Vagina (tissue), 2 donors: Measurements from ENCODE around the gene CDH6. TPM values are rescaled to one million over a fixed set of nuclear protein-coding genes. Genes with fewer than 3 reads are reported as not detected.
A peak's percentile ranks its signal among the peaks of the same experiment; 100 is the strongest.

Experiments used
- DNase-seq, 2 donors: peaks; one replicate each; pipeline ENCODE4 v3.0.0-alpha.2; 2017; ENCODE audit errors: extremely low spot score in 2 of 2
- H3K27ac ChIP-seq: fragments of 200-600 bp; sonication (generic); one replicate; pipeline ENCODE4 v1.5.1; 2019
- H3K27me3 ChIP-seq: fragments of 200-600 bp; sonication (generic); one replicate; pipeline ENCODE4 v1.5.1; 2019
- H3K36me3 ChIP-seq, 2 donors: fragments of 200-600 bp; sonication (generic); one replicate each; pipeline ENCODE4 v1.5.1; 2017 to 2019
- H3K4me1 ChIP-seq: fragments of 200-600 bp; sonication (generic); one replicate; pipeline ENCODE4 v1.5.1; 2019
- H3K4me3 ChIP-seq, 2 donors: fragments of 200-600 bp; sonication (generic); 1 replicate in 1 of 2; 2 replicates in 1 of 2; pipeline ENCODE4 v1.5.1; 2016 to 2019
- H3K9me3 ChIP-seq: fragments of 200-600 bp; sonication (generic); one replicate; pipeline ENCODE4 v1.5.1; 2019
- POLR2A ChIP-seq, 2 donors: fragments of 450-650 bp; IDR thresholded peaks; one replicate each; pipeline ENCODE4 v1.6.1; 2017; ENCODE audit warnings: antibody characterized with exemption in 2 of 2, mild to moderate bottlenecking in 2 of 2, moderate library complexity in 2 of 2
- POLR2AphosphoS5 ChIP-seq, 2 donors: sonication (generic); formaldehyde crosslinking; IDR thresholded peaks; one replicate each; pipeline ENCODE4 v1.9.0; 2017; ENCODE audit warnings: antibody characterized with exemption in 2 of 2, mild to moderate bottlenecking in 2 of 2, low read depth in 1 of 2; ENCODE audit not compliant: insufficient read depth in 1 of 2
- intact Hi-C: fragments of 100-400 bp; cut with DNase I; formaldehyde crosslinking; loops from one replicate; pipeline ENCODE4 v1.15.1; 2023
- total RNA-seq: library from RNA; depleted of rRNA; stranded (reverse); fragments of >200 nt; gene quantifications from one replicate; pipeline ENCODE4 v1.2.3, GENCODE V29; 2016
- TF ChIP-seq, protein P1 (sequence below), 3 experiments: fragments of 450-650 bp in 2 of 3; fragments of 200-600 bp in 1 of 3; sonication (generic) in 1 of 3; IDR thresholded peaks; one replicate each; pipeline ENCODE4 v1.5.1; 2017 to 2019; ENCODE audit warnings: antibody characterized with exemption in 3 of 3, mild to moderate bottlenecking in 2 of 3, moderate library complexity in 2 of 3

The CDH6 gene
- total RNA-seq, 1 donor from 2014 or later, result 5.2 TPM

GRCh38 chr5:31194468-31194813 is 955 bp downstream of the CDH6 start:
- no peak for DNase-seq
- Histone ChIP-seq H3K4me3 (peak overlapping the region; percentile 43 to 49), H3K9me3 (no peaks in the 10 kb centered on the region), H3K27me3 (no peaks in the 10 kb centered on the region), H3K4me1 (no peaks in the 10 kb centered on the region), H3K36me3 (no peaks in the 10 kb centered on the region), H3K27ac (peak overlapping the region; percentile 52)
- TF ChIP-seq POLR2AphosphoS5 (IDR thresholded peaks at IDR 0.05; ENCODE audit: insufficient read depth in 1 of 2, low read depth in 1 of 2) (no peak), POLR2A (IDR thresholded peaks at IDR 0.05) (no peak)
- TF ChIP-seq, protein P1, sequence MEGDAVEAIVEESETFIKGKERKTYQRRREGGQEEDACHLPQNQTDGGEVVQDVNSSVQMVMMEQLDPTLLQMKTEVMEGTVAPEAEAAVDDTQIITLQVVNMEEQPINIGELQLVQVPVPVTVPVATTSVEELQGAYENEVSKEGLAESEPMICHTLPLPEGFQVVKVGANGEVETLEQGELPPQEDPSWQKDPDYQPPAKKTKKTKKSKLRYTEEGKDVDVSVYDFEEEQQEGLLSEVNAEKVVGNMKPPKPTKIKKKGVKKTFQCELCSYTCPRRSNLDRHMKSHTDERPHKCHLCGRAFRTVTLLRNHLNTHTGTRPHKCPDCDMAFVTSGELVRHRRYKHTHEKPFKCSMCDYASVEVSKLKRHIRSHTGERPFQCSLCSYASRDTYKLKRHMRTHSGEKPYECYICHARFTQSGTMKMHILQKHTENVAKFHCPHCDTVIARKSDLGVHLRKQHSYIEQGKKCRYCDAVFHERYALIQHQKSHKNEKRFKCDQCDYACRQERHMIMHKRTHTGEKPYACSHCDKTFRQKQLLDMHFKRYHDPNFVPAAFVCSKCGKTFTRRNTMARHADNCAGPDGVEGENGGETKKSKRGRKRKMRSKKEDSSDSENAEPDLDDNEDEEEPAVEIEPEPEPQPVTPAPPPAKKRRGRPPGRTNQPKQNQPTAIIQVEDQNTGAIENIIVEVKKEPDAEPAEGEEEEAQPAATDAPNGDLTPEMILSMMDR (IDR thresholded peaks at IDR 0.05), result no peak
- intact Hi-C loops, result no loop called here

DNA sequence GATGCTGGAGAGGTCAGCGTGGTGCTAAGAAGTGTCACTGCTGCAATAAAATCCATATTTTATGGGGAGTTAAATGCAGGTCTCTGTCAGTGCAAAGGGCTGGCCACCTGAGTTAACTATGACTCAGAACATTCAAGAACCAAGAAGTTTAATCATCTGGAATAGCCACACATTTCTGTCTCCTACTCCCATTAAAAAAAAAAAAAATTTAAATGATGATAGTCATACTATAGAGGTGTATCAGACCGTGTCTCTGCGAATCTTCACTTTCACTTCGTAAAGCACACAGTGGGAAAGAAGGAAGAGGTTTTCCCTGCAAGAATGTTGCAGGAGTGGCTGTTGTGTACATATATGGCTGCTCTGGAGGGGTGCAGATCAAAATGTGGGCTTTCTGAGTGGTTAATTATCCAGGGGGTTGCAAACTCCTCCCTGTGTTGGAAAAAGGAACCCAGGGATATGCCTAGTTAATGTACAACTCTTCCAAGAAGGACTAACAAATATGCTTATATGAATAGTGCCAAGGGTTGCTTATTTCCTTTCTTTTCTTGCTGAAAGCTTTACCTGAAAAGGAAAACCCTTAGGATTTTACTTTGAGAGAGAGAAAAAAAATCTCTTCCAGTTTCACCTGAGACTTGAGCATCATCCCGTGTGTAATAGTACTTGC is 1.5 kb downstream of the CDH6 start:
- intact Hi-C loops, result no loop called here
- no peaks in the 10 kb centered on the region for H3K27me3 ChIP-seq

GRCh38 chr5:31196309-31196708 is 2.8 kb downstream of the CDH6 start:
- intact Hi-C loops, result no loop called here
- no peaks in the 10 kb centered on the region for H3K27me3 ChIP-seq

More for the DNA sequence above, 1.5 kb downstream of the CDH6 start:
- H3K4me1 ChIP-seq, result no peaks in the 10 kb centered on the region
- peak overlapping the region; percentile 43 to 49 for H3K4me3 ChIP-seq
- DNase-seq, result no peak
- H3K36me3 ChIP-seq, result no peaks in the 10 kb centered on the region
- no peak for TF ChIP-seq POLR2A (IDR thresholded peaks at IDR 0.05)
- TF ChIP-seq, protein P1 (IDR thresholded peaks at IDR 0.05), result no peak
- TF ChIP-seq POLR2AphosphoS5 (IDR thresholded peaks at IDR 0.05; ENCODE audit: insufficient read depth in 1 of 2, low read depth in 1 of 2), result no peak
- no peaks in the 10 kb centered on the region for H3K9me3 ChIP-seq
- H3K27ac ChIP-seq, result peak overlapping the region; percentile 52

DNA sequence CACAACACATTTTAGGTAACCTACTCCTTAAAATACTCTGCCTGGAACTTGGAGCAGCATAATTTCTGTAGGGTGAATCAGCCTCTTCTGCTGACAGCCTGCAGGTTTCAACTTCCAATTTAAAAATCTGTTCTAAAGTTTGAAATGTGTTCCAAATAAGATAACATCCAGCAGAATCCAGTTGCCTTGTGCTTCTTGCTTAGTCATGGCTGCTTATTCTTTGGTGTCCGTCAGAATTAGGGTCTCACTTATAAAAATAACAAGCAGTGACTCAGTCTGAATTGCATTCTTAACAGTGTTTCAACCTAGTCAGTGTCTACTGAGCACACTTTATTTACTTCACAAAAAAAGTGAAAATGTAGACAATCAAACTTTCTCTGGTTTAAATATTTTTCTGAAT is 3.7 kb downstream of the CDH6 start:
- Histone ChIP-seq H3K9me3 (no peaks in the 10 kb centered on the region), H3K36me3 (no peaks in the 10 kb centered on the region)

More at GRCh38 chr5:31196309-31196708, 2.8 kb downstream of the CDH6 start:
- Histone ChIP-seq H3K27ac (no peak overlapping the region), H3K4me3 (no peak overlapping the region), H3K36me3 (no peaks in the 10 kb centered on the region), H3K9me3 (no peaks in the 10 kb centered on the region), H3K4me1 (no peaks in the 10 kb centered on the region)
- no peak for TF ChIP-seq POLR2AphosphoS5 (IDR thresholded peaks at IDR 0.05; ENCODE audit: insufficient read depth in 1 of 2, low read depth in 1 of 2)
- TF ChIP-seq POLR2A (IDR thresholded peaks at IDR 0.05), result no peak
- TF ChIP-seq, protein P1 (IDR thresholded peaks at IDR 0.05), result no peak
- DNase-seq, result no peak

GRCh38 chr5:31204958-31205357 is 11.5 kb downstream of the CDH6 start:
- TF ChIP-seq POLR2AphosphoS5 (IDR thresholded peaks at IDR 0.05; ENCODE audit: insufficient read depth in 1 of 2, low read depth in 1 of 2) (no peak), POLR2A (IDR thresholded peaks at IDR 0.05) (no peak)
- TF ChIP-seq, protein P1 (IDR thresholded peaks at IDR 0.05), result no peak
- no peak for DNase-seq
- H3K9me3 ChIP-seq, result no peaks in the 10 kb centered on the region
- H3K27ac ChIP-seq, result no peak overlapping the region
- intact Hi-C loops, result no loop called here
- H3K36me3 ChIP-seq, result no peaks in the 10 kb centered on the region
- no peaks in the 10 kb centered on the region for H3K4me1 ChIP-seq
- H3K27me3 ChIP-seq, result no peaks in the 10 kb centered on the region
- no peak overlapping the region for H3K4me3 ChIP-seq

More for the DNA sequence above, 3.7 kb downstream of the CDH6 start:
- TF ChIP-seq, protein P1 (IDR thresholded peaks at IDR 0.05), result no peak
- TF ChIP-seq POLR2AphosphoS5 (IDR thresholded peaks at IDR 0.05; ENCODE audit: insufficient read depth in 1 of 2, low read depth in 1 of 2), result no peak
- no peak for TF ChIP-seq POLR2A (IDR thresholded peaks at IDR 0.05)
- H3K27me3 ChIP-seq, result no peaks in the 10 kb centered on the region
- intact Hi-C loops, result no loop called here
- H3K27ac ChIP-seq, result no peak overlapping the region
- no peaks in the 10 kb centered on the region for H3K4me1 ChIP-seq
- no peak overlapping the region for H3K4me3 ChIP-seq
- DNase-seq, result no peak
